Jurkat, Clone E6-1 (cell line): Measurements from ENCODE around the gene PHF21A.
"Not testable (repeated sequence)": the region's sequence is repeated elsewhere in the genome, so short reads cannot be mapped to it uniquely, and the experiment has no call there.

Experiments used
- DNase-seq: peaks from one replicate; pipeline ENCODE4 v3.0.0-alpha.2; 2011; ENCODE audit warnings: low read depth, low spot score
- H3K4me3 ChIP-seq: 2 replicates; pipeline ENCODE4 v1.5.1; 2011; ENCODE audit warnings: mild to moderate bottlenecking, low read length, control low read depth, moderate library complexity

The PHF21A gene

DNA sequence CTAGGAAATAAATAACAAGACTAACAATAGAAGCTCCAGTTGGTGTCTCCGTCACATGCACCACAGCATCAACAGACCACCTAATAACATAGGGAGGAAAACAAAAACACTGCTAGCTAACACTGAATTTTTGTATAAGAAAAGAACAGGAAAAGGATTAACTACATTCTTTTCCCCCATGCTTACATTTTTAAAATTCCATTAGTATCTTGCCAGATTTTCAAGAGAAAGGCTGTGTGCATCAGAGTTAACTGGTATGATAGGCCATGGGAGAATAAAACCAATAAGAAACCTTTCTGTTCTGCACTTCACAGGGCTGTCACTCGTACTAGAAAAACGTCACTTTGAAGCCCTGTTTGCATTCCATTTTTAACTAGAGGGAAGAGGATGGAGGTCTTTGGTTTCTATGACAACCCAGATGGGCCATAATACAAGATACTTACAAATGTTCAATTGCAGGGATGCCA is 119.8 kb downstream of the PHF21A start:
- DNase-seq: no peak
- no peak overlapping the region for H3K4me3 ChIP-seq

DNA sequence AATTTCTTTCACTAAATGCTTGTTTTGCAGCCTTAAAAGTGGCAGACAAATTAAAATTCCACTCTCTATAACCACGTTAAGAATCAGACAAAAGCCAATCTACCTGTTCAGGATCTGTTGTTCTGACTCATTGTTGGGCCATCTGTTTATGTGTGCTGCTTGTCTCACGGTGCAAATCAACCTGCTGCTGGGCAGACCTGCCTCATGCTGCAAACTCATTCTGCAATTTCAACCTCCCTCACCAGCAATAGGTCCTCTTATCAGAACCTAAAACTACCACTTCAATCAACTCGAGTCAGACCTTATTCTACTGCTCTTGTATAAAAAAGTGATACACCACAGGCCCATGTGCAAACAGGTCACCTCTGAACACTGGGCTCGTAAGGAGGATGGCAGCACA is 123.7 kb downstream of the PHF21A start:
- no peak overlapping the region for H3K4me3 ChIP-seq
- no peak for DNase-seq

DNA sequence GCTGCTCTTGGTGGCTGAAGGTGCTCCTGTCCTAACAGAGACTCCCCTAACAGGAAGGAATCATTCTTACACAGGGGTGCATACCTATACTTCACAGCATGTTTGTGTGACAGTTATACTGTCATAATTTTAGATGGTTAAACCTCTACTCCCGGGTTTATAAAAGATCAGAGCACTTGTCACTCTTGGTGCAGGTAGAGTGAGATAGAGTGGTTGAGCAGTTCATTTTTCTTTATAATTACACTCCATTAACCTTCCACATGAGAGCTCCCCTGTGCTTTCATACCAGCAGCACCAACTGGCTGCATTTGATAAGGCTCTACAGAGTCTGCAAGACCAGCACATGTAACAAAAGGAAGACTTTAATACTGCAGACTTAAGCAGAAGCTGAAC is 125.9 kb downstream of the PHF21A start:
- no peak for DNase-seq
- no peak overlapping the region for H3K4me3 ChIP-seq

DNA sequence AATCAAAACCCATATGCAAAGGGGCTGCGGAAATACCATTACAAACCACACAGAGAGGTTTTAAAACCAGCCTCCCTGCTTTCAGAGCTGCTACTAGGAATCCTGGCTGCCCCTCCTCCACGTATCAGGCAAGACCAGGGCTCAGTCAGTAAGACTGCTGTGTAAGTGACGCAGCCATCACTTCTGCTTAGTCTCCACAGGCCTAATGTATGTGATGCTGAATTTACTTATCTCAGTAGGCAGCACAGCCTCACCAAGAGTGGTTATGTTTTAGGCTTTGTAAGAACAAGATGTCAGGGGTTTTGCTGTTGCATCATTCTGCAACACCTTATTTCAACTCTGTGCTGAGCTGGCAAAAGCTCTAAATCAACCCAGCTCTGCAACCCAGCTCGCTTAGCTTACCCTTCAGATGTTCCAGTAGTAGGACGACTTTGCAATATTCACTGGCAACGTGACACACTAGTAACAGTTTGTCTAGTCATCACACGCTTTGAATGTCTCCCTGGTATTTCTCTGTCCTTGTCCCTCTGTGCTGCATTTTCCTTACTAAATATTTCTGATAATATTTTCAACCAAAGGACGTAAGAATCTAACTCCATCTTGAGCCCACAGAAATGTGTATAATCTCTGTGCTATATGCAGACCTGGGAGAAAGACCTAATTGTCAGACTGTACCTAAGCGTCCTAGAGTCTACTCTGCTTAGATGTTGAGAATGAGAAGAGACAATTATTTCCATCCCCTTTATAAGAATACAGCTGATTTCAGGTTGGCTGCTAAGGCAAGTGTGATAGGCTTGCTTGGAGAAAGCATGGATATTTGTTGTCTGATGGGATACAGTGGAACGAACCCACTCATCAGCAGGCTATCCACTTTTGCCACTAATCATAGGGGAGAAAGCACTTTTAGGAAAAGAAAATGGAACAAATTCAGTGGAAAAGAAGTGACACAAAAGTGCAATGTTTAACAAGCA is 126.6 kb downstream of the PHF21A start:
- H3K4me3 ChIP-seq: no peak overlapping the region
- DNase-seq: no peak

DNA sequence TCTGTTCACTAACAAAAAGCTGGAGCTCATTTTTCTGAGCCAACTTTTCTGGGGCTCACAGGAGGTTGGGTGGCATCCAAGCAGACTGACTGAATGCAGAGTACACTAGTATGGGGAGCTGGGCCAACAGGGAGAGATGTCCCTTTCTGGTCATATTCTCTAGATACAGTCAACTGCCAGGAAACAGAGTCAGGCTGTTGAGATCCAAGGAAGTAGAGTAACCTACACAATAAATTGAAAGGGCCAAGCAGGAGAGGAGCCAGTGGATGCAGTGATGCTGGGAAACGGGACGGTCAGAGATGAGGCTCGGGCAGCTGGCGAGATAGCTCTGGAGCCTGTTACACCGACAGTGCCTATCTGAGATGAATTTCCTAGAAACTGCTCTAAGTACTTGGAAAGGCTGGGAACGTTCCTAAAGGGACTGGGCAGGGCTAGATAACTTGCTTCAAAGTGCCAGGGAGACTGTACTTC is 127.7 kb downstream of the PHF21A start:
- no peak for DNase-seq
- no peak overlapping the region for H3K4me3 ChIP-seq

DNA sequence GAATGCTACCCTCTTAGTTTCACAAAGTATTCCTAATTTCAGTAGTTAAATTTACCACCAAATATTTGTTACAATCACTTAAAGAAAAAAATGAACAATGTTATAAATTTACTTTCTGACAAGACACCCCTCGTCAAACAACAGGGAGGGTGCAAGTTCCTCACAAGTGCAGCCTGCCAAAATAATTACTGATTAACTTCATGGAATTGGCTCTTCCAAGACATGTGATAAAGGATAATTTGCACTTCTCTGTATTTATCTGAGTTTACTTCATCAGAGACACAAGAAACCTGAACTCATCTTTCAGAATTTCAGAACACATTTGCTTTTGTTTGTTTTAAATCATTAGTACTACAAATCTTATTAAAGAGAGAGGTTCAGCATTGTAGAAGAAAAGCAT is 132.3 kb downstream of the PHF21A start:
- no peak overlapping the region for H3K4me3 ChIP-seq
- no peak for DNase-seq

DNA sequence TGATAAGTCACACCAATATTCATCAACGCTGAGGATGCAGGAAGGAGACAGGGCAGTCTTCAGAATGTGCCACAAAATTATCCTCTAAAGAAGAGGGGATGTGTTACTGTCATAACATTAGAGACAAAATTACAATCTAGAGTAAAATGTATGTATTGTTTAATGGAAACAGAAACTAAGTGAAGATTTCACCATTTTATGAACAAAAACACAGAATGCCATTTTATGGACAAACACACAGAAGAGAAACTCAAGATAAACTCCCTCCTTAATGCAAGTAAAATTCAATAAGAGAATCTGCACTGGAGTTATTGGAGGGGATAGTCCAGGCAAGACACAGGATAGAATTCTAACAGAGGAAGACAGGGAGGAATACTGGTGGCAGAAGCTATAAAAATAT is 136.0 kb downstream of the PHF21A start:
- no peak for DNase-seq
- H3K4me3 ChIP-seq: no peak overlapping the region

DNA sequence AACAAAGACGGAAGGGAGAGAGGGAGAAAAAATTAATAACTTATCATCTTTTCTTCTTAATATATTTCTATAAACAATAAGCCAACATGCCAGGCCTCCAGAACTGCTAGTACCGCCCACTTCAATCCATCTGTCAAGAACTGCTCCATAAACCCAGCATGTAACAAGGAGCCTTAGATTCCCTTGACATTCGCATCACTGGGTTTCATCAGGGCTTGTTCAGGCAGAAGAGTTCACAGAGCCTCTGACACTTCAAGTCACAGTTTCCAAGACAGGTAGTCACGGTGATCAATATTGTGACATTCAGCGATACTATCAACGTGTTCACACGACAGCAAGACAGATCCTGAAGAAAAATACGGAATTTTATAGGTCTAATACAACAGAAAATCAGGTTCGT is 137.1 kb downstream of the PHF21A start:
- no peak overlapping the region for H3K4me3 ChIP-seq
- no peak for DNase-seq

DNA sequence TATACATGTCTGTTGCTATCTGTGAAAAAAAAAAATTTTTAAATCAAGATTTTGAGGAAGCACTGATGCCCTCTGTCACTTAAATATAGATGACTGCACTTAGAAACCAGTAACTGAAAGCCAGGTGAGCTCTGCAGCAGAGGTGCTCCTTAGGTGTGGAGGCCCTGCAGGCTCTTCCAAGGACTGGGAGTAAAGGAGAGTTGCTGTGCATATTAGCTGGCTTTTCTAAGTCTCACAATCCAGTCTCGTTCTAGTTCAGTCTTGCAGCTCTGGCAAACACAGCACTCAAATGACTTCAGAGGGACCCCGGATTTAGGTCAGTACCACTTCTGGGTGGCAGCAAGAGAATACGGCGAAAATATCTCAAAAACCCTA is 137.8 kb downstream of the PHF21A start:
- H3K4me3 ChIP-seq: no peak overlapping the region
- no peak for DNase-seq

DNA sequence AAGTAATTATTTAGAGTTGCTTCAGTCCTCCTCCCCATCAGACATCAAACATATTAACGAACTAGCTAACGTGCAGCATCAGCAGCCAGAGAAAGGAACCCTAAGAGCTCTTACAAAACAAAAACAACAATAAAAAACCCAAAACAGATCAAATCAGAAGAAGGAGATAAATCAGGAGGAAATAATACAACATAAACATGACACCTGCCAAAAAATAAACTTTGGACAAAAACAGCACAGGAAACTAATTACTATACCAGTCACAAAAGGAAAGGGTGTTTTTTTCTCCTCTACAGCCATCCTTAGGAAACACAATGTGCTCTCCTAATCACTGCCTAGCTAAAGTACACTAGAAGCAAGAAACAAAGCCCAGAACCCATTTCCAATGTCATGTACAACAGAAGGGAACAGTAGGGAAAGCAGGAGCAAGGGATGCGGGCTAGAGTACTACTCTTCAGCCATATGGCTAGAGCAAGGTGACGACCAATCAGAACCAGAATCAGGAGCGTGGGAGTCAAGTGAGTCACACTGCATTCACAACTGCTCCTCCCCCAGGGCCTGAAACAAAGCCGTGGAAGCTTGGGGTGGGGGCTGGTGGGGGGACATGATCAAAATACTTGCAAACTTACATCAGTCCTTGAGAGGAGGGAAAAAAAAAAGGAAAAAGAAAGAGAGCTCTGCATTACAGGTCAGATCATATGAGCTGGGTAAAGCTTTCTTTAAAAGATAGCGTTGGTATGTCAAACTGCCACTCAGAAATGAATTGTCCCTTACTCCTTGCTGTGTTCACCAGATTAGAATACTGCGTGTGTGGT is 138.4 kb downstream of the PHF21A start:
- DNase-seq: no peak
- H3K4me3 ChIP-seq: no peak overlapping the region

DNA sequence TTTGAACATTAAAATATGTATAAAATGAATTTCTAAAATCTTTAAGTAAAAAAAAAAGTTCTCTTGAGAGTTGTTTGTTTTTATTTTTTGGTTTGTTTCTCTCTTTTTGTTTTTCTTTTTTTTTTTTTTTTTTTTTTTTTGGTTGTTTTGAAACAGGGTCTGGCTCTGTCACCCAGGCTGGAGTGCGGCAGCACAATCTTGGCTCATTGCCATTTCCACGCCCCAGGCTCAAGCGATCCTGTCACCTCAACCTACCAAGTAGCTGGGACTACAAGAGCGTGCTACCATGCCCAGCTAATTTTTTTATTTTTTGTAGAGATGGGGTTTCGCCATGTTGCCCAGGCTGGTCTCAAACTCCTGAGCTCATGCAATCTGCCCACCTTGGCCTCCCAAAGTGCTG is 139.4 kb downstream of the PHF21A start:
- not testable (repeated sequence) for DNase-seq, H3K4me3 ChIP-seq

DNA sequence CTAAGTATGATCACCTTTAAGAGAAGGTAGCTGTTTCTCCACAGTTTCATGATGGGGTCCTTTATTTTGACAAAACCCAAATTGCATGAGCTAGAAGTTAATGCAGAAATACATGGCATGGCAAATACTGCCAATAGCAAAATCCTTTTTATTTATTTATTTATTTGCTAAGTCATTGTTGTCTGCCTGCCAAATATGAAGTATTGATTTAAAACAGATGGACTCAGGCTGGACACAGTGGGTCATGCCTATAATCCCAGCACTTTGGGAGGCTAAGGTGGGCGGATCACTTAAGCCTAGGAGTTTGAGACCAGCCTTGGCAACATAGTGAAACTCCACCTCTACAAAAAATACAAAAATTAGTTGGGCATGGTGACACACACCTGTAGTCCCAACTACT is 146.4 kb downstream of the PHF21A start:
- no peak overlapping the region for H3K4me3 ChIP-seq
- no peak for DNase-seq

DNA sequence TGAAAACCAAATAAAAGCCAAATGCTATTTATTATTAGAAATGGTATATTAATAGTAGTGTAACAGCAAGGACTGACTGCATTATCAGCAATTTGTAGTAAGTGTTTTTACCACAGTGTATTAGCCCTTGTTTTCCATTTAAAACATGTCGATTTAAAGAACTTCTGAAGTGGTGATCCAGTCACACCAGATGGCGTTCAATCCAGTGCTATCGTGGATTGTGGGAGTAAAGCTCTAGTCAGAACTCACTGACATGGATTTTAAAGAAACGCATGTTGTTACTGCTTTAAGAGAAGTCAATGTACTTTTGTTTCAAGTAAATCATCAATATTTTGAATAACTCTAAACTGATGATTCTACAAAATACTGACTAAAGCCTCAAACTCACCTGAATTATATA is 147.7 kb downstream of the PHF21A start:
- no peak overlapping the region for H3K4me3 ChIP-seq
- no peak for DNase-seq

DNA sequence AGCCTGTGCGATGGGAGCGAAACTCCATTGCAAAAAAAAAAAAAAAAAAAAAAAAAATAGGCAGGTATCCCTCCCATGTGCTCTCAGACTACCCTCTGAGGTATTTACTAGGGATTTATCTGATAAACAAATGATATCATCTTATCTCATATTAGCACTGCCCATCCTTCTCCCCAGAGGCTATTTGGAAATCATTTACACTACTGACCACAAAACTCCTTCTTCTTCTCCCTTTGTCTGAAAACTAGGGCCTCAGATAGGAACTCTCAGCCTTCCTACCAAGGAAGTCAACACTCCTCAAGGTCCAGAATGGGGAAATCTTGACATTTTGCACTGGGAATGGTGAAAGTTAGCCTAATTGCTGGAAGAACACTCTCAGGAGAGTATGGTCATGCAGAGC is 152.4 kb downstream of the PHF21A start:
- no peak for DNase-seq
- no peak overlapping the region for H3K4me3 ChIP-seq

DNA sequence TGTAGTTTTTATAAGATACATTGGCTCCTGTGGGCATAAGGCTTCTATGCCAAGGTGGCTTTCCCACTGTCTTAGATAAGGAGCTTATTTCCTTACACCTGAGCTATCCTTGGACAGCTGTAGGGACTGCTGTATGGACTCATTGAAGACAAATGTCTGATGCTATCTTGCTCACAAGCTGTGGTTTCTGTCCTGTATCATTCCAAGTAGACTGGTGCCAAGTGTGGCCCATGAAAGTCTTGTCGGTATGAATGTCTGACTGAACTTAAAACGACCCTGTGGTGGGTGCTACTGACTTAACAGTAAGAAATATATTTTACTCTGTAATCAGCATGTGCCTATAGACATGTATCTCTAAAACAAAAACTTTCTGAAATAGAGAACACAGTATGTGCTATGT is 153.7 kb downstream of the PHF21A start:
- no peak for DNase-seq
- no peak overlapping the region for H3K4me3 ChIP-seq

DNA sequence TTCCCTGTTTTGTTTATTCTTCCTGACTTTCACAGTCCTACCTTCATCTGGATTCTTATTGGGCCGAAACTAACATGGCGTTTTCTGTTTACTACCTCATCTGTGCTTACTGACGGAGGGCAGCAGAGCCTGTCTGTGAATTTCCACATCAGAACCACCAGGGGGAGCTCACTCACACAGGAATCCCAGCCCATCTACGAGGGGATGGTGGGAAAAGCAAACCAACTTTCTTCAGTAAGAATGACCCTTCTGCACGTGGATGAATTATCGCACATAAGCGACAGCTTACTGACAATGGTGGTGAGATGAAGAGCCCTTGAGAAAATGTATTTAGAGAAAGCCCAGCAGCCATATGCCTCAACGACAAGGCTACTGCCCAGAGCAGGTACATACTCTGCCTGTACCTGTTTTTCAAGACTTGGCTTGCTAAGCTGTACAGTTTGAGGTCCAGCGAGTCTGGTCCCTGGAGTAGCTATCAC is 156.3 kb downstream of the PHF21A start:
- H3K4me3 ChIP-seq: no peak overlapping the region
- peak; percentile 62 for DNase-seq

DNA sequence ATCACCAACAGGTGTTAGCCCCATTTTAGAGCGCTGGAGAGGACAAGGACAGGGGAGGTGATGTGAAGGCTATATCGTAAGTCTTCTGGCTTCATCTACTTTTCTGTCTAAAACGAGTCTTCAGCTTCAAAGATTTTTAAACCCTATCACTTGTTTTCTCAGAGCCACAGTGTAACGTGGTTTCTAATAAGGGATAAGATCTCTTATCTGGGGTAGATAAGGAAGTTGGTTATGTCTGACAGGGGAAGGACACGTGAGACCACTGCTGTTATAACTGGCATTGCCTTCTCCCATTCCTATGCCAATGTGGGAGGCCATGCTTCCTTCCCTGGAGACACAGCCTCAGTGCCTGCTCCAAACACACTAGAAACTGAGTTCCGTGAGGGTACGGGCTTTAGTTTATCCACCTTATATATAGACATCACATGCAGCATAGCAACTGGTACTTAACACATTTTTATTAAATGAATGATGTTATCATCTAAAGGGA is 159.5 kb downstream of the PHF21A start:
- H3K4me3 ChIP-seq: no peak overlapping the region
- peak; percentile 10 for DNase-seq

DNA sequence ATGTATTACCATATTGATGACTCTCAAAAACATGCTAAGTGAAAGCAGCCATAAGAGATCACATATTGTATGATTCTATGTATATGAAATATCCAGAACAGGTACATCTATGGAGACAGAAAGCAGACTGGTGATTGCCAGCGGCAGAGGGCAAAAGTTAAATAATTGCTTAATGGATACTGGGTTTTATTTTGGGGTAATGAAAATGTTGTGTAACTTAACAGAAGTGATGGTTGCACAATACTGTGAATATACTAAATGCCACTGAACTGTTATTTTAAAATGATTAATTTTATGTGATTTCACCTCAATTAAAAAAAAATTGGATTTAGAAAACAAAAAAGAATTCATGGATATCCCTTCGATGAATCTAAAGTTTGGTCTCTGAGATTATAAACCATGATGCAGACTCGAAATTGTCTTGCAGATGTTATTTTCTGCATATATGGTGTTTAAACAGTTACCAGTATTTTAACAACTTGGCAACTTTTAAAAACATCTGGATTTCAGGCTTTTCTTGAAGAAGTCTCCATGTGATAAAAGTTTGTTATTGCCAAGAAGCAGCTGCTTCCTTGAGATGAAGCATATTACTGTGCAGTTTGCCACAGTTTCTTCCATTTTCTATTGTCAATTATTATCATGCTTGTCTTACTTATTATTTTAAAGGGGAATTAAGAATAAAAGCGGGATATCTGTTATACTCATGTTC is 160.7 kb downstream of the PHF21A start:
- no peak overlapping the region for H3K4me3 ChIP-seq
- no peak for DNase-seq

DNA sequence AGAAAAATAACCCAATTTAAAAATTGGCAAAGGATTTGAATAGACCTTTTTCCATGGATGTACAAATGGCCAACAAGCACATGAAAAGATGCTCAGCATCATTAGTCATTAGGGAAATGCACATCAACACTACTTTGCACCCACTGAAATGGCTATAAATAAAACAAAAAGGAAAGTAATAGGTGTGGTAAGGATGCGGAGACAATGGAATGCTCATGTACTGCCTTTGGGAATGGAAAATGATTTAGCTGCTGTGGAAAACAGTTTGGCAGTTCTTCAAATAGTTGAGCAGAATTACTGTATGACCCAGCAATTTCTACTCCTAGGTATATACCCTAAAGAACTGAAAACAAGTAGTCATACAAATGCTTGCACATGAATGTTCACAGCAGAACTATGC is 161.4 kb downstream of the PHF21A start:
- H3K4me3 ChIP-seq: no peak overlapping the region
- no peak for DNase-seq
